Measurements from ENCODE around the gene FLNB. TPM values are rescaled to one million over a fixed set of nuclear protein-coding genes. Genes with fewer than 3 reads are reported as not detected.

Gene FLNB
- total RNA-seq, 4 donors from 2014 or later, result 265 to 345 (median 277) TPM

DNA sequence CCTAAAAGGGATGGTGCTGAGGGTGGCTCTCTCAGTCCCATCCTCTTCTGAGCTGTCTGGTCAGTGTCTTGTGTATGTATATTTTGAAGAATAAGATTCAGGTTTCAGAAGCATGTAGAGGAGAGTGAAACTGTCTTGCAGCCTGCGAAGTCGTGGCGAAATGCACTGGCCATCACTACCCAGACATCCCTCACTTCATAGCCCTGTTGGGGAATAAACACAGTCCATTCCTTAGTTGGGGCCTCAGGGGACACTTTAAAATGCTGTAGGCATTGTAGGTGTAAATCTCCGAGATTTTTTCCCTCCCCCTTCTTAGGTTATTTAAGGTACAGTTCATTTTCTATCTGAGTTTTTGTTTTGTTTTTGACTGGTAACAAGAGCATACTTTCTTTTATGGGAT, 108.8 kb downstream of the FLNB start:
- 34 to 66% methylated on average over 4 of the region's 4 CpGs for WGBS, 2 donors

DNA sequence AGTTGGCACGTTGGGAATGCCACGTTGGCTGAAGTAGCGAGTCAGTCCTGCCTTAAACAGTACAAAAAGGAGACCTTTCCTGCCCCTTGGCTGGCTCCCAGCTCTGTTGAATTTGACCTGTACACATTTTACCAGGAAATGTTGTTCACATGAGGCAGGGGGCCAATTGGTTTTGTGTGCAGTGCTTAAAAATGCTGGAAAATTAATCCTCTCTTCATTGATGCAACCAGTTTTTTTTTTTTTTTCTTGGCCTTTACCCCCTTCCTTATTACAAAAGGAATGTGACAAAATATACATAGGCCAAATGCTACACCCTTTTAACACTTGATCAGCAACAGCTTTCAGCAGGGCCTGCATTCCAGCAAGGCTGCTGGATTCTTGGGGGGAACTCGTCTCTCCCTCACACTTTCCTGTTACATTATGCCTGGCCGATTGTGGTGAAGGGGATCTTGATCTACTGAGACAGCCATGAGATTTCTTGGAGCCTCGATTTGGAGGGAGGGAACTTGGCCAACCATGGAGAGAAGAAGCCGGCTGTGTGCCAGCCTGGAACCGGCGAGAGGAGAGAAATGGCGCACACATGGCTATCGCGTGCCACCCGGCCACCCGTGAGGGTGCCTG, 109.4 kb downstream of the FLNB start:
- peaks cover 2 to 54% (median 11%) of the 10 kb centered on the region in 3 donors for H3K36me3 ChIP-seq
- peak; percentile 46 to 66 for DNase-seq (ENCODE audit: low spot score in 2 of 2)
- peak overlapping the region; percentile 2 to 80 (median 41) for H3K27ac ChIP-seq
- no peaks in the 10 kb centered on the region for H3K27me3 ChIP-seq
- H3K4me1 ChIP-seq, result peaks cover 0 to 64% (median 31%) of the 10 kb centered on the region in 4 donors
- H3K9me3 ChIP-seq, result no peaks in the 10 kb centered on the region
- WGBS, 2 donors, result 25 to 32% methylated on average over 14 of the region's 14 CpGs
- TF ChIP-seq EP300 (IDR thresholded peaks at IDR 0.05) (peak in 1 of 2 donors; percentile 52), POLR2A (IDR thresholded peaks at IDR 0.05) (no peak)
- TF ChIP-seq, protein P1, sequence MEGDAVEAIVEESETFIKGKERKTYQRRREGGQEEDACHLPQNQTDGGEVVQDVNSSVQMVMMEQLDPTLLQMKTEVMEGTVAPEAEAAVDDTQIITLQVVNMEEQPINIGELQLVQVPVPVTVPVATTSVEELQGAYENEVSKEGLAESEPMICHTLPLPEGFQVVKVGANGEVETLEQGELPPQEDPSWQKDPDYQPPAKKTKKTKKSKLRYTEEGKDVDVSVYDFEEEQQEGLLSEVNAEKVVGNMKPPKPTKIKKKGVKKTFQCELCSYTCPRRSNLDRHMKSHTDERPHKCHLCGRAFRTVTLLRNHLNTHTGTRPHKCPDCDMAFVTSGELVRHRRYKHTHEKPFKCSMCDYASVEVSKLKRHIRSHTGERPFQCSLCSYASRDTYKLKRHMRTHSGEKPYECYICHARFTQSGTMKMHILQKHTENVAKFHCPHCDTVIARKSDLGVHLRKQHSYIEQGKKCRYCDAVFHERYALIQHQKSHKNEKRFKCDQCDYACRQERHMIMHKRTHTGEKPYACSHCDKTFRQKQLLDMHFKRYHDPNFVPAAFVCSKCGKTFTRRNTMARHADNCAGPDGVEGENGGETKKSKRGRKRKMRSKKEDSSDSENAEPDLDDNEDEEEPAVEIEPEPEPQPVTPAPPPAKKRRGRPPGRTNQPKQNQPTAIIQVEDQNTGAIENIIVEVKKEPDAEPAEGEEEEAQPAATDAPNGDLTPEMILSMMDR (IDR thresholded peaks at IDR 0.05), result no peak
- peak overlapping the region in 1 of 4 donors; percentile 2 for H3K4me3 ChIP-seq

More for the DNA sequence above, 108.8 kb downstream of the FLNB start:
- Histone ChIP-seq H3K9me3 (no peaks in the 10 kb centered on the region), H3K27ac (peak overlapping the region in 3 of 4 donors; percentile 6 to 80 (median 76)), H3K36me3 (peaks cover 8 to 56% (median 11%) of the 10 kb centered on the region in 3 donors), H3K4me1 (peaks cover 0 to 64% (median 31%) of the 10 kb centered on the region in 4 donors), H3K4me3 (peak overlapping the region in 1 of 4 donors; percentile 2), H3K27me3 (no peaks in the 10 kb centered on the region)
- TF ChIP-seq EP300 (IDR thresholded peaks at IDR 0.05) (no peak), POLR2A (IDR thresholded peaks at IDR 0.05) (no peak)
- TF ChIP-seq, protein P1 (IDR thresholded peaks at IDR 0.05), result no peak
- no peak for DNase-seq (ENCODE audit: low spot score in 2 of 2)

DNA sequence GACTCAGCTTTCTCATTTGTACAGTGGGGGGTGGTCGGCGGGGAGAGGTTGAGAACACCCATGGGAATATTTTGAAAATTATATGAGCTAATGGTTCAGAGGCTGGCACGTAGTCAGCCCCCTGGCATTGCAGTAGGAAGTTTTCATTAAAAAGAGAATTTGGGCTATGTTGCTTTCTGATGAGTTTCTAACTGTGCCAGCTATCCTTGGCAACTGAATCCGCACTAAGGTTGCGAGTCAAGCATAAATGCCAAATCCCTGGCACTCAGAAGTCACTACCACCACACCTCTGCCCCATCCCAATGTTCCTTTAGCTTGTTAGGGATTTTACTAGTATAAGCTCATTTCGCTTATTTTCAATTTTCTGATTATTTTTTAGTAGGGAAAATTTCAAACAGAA, 111.0 kb downstream of the FLNB start:
- TF ChIP-seq, protein P1 (IDR thresholded peaks at IDR 0.05), result no peak
- no peak for TF ChIP-seq EP300 (IDR thresholded peaks at IDR 0.05)
- no peak for TF ChIP-seq POLR2A (IDR thresholded peaks at IDR 0.05)
- Histone ChIP-seq H3K4me3 (no peak overlapping the region), H3K27ac (peak overlapping the region in 2 of 4 donors; percentile 75 to 80), H3K36me3 (peaks cover 6 to 54% (median 11%) of the 10 kb centered on the region in 3 donors), H3K4me1 (peaks cover 0 to 64% (median 31%) of the 10 kb centered on the region in 4 donors), H3K9me3 (no peaks in the 10 kb centered on the region), H3K27me3 (no peaks in the 10 kb centered on the region)
- WGBS, 2 donors, result 76 to 78% methylated on average over 6 of the region's 6 CpGs
- DNase-seq (ENCODE audit: low spot score in 2 of 2), result no peak

DNA sequence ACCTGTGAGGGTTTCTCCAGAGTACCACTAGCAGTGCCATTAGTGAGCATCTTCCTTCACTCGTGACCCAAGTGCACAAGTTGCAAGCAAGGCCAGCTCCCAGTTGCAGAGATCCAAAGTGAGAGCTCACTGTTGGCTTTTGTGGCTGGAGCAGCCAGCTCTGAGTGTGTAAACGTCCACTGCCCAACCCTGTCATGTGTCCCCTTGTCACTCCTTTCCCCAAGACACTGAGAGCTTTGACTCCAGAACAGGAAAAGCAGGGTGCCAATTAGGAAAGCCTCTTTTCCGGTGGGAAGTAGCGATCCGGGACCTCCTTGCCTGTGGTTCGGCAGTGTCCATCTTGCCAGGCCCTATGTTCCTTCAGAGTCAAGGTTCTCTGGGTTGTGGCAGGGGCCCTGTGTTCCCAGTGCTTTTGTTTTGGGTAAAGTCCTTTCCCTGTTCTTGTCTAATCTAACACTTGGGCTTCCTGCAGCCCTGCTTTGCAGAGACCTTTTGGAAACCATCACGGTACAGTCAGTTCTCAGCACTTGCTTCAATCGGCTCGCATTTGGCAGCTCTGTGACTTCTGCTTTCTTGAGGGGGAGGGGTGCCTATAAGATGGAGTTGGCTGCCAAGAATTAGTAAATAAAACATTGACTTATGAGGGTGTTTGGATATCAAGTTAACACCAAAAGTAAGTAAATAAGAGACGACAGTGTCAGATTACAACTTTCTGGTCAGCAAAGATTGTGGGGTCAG, 112.0 kb downstream of the FLNB start:
- H3K4me3 ChIP-seq, result no peak overlapping the region
- no peaks in the 10 kb centered on the region for H3K27me3 ChIP-seq
- 27 to 43% methylated on average over 10 of the region's 10 CpGs for WGBS, 2 donors
- H3K36me3 ChIP-seq, result peaks cover 6 to 59% (median 14%) of the 10 kb centered on the region in 3 donors
- TF ChIP-seq, protein P1 (IDR thresholded peaks at IDR 0.05), result no peak
- TF ChIP-seq EP300 (IDR thresholded peaks at IDR 0.05), result peak in 1 of 2 donors; percentile 62
- H3K27ac ChIP-seq, result peak overlapping the region in 3 of 4 donors; percentile 22 to 80 (median 75)
- DNase-seq (ENCODE audit: low spot score in 2 of 2), result peak in 1 of 2 donors; percentile 35
- H3K9me3 ChIP-seq, result no peaks in the 10 kb centered on the region
- peaks cover 0 to 61% (median 31%) of the 10 kb centered on the region in 4 donors for H3K4me1 ChIP-seq

DNA sequence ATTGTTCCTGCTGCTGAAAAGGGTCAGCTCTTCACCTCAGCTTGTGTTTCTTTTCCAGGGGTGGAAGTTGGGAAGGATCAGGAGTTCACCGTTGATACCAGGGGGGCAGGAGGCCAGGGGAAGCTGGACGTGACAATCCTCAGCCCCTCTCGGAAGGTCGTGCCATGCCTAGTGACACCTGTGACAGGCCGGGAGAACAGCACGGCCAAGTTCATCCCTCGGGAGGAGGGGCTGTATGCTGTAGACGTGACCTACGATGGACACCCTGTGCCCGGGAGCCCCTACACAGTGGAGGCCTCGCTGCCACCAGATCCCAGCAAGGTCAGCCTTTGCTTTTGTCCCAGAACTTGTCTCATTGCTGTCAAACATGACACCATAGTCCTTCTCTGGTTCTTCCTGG, 113.0 kb downstream of the FLNB start:
- TF ChIP-seq POLR2A (IDR thresholded peaks at IDR 0.05), result no peak
- TF ChIP-seq EP300 (IDR thresholded peaks at IDR 0.05), result no peak
- TF ChIP-seq, protein P1 (IDR thresholded peaks at IDR 0.05), result no peak
- no peaks in the 10 kb centered on the region for H3K9me3 ChIP-seq
- peak overlapping the region in 1 of 4 donors; percentile 75 for H3K27ac ChIP-seq
- DNase-seq (ENCODE audit: low spot score in 2 of 2), result no peak
- no peak overlapping the region for H3K4me3 ChIP-seq
- H3K36me3 ChIP-seq, result peaks cover 6 to 63% (median 22%) of the 10 kb centered on the region in 3 donors
- H3K4me1 ChIP-seq, result peaks cover 0 to 52% (median 30%) of the 10 kb centered on the region in 4 donors
- H3K27me3 ChIP-seq, result no peaks in the 10 kb centered on the region
- 88 to 89% methylated on average over 11 of the region's 11 CpGs for WGBS, 2 donors
